ENCODE data around the gene RAD51AP1.

RAD51AP1 gene

GRCh38 chr12:4553943-4554342, 15.3 kb downstream of the RAD51AP1 start:
- no peak for DNase-seq

GRCh38 chr12:4555804-4556203, 17.1 kb downstream of the RAD51AP1 start:
- DNase-seq, result no peak

- no peak for DNase-seq
Observed at GRCh38 chr12:4556735-4557530, 18.2 kb downstream of the RAD51AP1 start.

- no peak for DNase-seq
Observed at GRCh38 chr12:4557586-4557985, 18.9 kb downstream of the RAD51AP1 start.

- no peak for DNase-seq
Observed at GRCh38 chr12:4558171-4558570, 19.5 kb downstream of the RAD51AP1 start.

- no peak for DNase-seq
Observed at GRCh38 chr12:4562034-4562657, 23.5 kb downstream of the RAD51AP1 start, which contains the start of gene DYRK4. Gene DYRK4, plus strand, starts transcription at chr12:4562208. Its CDS starts 38 bp downstream, at chr12:4562246.

- DNase-seq, result no peak
Observed at GRCh38 chr12:4563336-4563735, 24.6 kb downstream of the RAD51AP1 start.

GRCh38 chr12:4564818-4565217, 26.1 kb downstream of the RAD51AP1 start:
- DNase-seq, result no peak

GRCh38 chr12:4566474-4566873, 27.8 kb downstream of the RAD51AP1 start:
- no peak for DNase-seq

GRCh38 chr12:4567073-4567881, 28.6 kb downstream of the RAD51AP1 start:
- no peak for DNase-seq

GRCh38 chr12:4569261-4569660, 30.6 kb downstream of the RAD51AP1 start:
- no peak for DNase-seq

- DNase-seq, result no peak
Observed at GRCh38 chr12:4572680-4573079, 34.0 kb downstream of the RAD51AP1 start.

- DNase-seq, result no peak
Observed at GRCh38 chr12:4579305-4580102, 40.8 kb downstream of the RAD51AP1 start.

GRCh38 chr12:4580281-4580688, 41.6 kb downstream of the RAD51AP1 start:
- no peak for DNase-seq

- DNase-seq, result no peak
Observed at GRCh38 chr12:4584281-4584680, 45.6 kb downstream of the RAD51AP1 start.

- DNase-seq, result no peak
Observed at GRCh38 chr12:4584896-4585295, 46.2 kb downstream of the RAD51AP1 start.

GRCh38 chr12:4586500-4586899, 47.8 kb downstream of the RAD51AP1 start:
- DNase-seq, result no peak

- no peak for DNase-seq
Observed at GRCh38 chr12:4587108-4587507, 48.4 kb downstream of the RAD51AP1 start.

- DNase-seq, result no peak
Observed at GRCh38 chr12:4588916-4589315, 50.2 kb downstream of the RAD51AP1 start.

GRCh38 chr12:4589941-4590340, 51.3 kb downstream of the RAD51AP1 start:
- DNase-seq, result no peak

GRCh38 chr12:4591180-4591687, 52.5 kb downstream of the RAD51AP1 start:
- no peak for DNase-seq

- no peak for DNase-seq
Observed at GRCh38 chr12:4595881-4596280, 57.2 kb downstream of the RAD51AP1 start.

Data from NCI-H446 (cell line).